ACC112 (cell line): ENCODE measurements around the gene KLF2.

Experiments used
- H2AFZ ChIP-seq: fragments of 200-600 bp; sonication (generic); one replicate; pipeline ENCODE4 v1.6.0; 2017; ENCODE audit warnings: antibody characterized with exemption, low read length; ENCODE audit not compliant: unreplicated experiment
- H3K27ac ChIP-seq: fragments of 200-600 bp; sonication (generic); 2 replicates; pipeline ENCODE4 v1.5.1; 2014; ENCODE audit warnings: low read depth, mild to moderate bottlenecking, antibody characterized with exemption, low read length, moderate library complexity
- H3K27me3 ChIP-seq: fragments of 200-600 bp; sonication (generic); 2 replicates; pipeline ENCODE4 v1.6.1; 2014; ENCODE audit warnings: mild to moderate bottlenecking, antibody characterized with exemption, low read length, moderate library complexity, mixed read lengths; ENCODE audit not compliant: insufficient read depth
- H3K36me3 ChIP-seq: fragments of 200-600 bp; sonication (generic); 2 replicates; pipeline ENCODE4 v1.6.1; 2016; ENCODE audit warnings: mild to moderate bottlenecking, antibody characterized with exemption, low read length, moderate library complexity, mixed read lengths; ENCODE audit not compliant: insufficient read depth
- H3K4me1 ChIP-seq: fragments of 200-600 bp; sonication (generic); one replicate; pipeline ENCODE4 v1.6.1; 2016; ENCODE audit warnings: low read length, mixed read lengths; ENCODE audit not compliant: insufficient read depth, unreplicated experiment, control insufficient read depth
- H3K4me3 ChIP-seq: fragments of 200-600 bp; sonication (generic); 2 replicates; pipeline ENCODE4 v1.5.1; 2014; ENCODE audit warnings: mild to moderate bottlenecking, low read depth, low read length
- H3K79me2 ChIP-seq: fragments of 200-600 bp; sonication (generic); one replicate; pipeline ENCODE4 v1.6.0; 2016; ENCODE audit warnings: low read length; ENCODE audit not compliant: control insufficient read depth, unreplicated experiment, insufficient read depth

KLF2 gene

GRCh38 chr19:16376649-16377048 lies 52.0 kb downstream of the KLF2 start:
- Histone ChIP-seq H3K36me3 (no peaks in the 10 kb centered on the region), H3K4me3 (no peak overlapping the region), H3K4me1 (peaks cover 24% of the 10 kb centered on the region), H3K79me2 (no peaks in the 10 kb centered on the region), H3K27ac (no peak overlapping the region), H3K27me3 (no peaks in the 10 kb centered on the region), H2AFZ (no peak overlapping the region)

DNA sequence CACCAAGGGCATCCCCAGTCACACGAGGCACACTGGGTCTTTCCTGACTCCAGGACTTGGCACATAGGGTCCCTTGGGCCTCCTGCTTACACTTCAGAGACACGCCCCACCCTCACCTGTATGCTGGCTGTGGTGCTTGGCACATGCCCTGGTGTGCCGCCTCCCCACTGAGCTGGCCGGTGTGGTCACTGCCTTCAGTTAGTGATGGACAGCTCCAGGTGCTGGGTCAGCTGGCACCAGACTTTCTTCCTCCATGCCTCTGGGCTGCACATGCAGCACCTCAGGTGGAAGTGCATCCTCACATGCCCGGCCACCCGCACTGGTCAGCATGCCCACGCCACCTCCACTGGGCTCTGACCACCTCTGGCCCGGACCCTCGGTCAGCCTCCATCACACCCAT lies 52.9 kb downstream of the KLF2 start:
- Histone ChIP-seq H2AFZ (no peak overlapping the region), H3K4me1 (peaks cover 28% of the 10 kb centered on the region), H3K79me2 (no peaks in the 10 kb centered on the region), H3K27me3 (no peaks in the 10 kb centered on the region), H3K36me3 (no peaks in the 10 kb centered on the region), H3K4me3 (no peak overlapping the region), H3K27ac (no peak overlapping the region)
